KOPT-K1 (cell line): ENCODE measurements around the gene TRIO.

Experiments used
- H3K27ac ChIP-seq: fragments of 200-600 bp; sonication (generic); 2 replicates; pipeline ENCODE4 v1.5.1; 2016; ENCODE audit warnings: antibody characterized with exemption, mild to moderate bottlenecking, low read depth, low read length; ENCODE audit not compliant: poor library complexity, severe bottlenecking
- H3K36me3 ChIP-seq: fragments of 200-600 bp; sonication (generic); 2 replicates; pipeline ENCODE4 v1.5.1; 2017; ENCODE audit warnings: antibody characterized with exemption, mild to moderate bottlenecking, low read length, moderate library complexity; ENCODE audit not compliant: insufficient read depth
- H3K9me3 ChIP-seq: fragments of 200-600 bp; sonication (generic); 2 replicates; pipeline ENCODE4 v1.5.1; 2017; ENCODE audit warnings: antibody characterized with exemption, low read length, mild to moderate bottlenecking; ENCODE audit not compliant: insufficient read depth, poor library complexity, severe bottlenecking

The TRIO gene

GRCh38 chr5:14471507-14471906, 328.4 kb downstream of the TRIO start:
- Histone ChIP-seq H3K9me3 (no peaks in the 10 kb centered on the region), H3K27ac (no peak overlapping the region), H3K36me3 (no peaks in the 10 kb centered on the region)

- Histone ChIP-seq H3K27ac (no peak overlapping the region), H3K36me3 (no peaks in the 10 kb centered on the region), H3K9me3 (no peaks in the 10 kb centered on the region)
Observed at GRCh38 chr5:14472986-14473567, 329.9 kb downstream of the TRIO start.

GRCh38 chr5:14475045-14475444, 331.9 kb downstream of the TRIO start:
- Histone ChIP-seq H3K9me3 (no peaks in the 10 kb centered on the region), H3K36me3 (no peaks in the 10 kb centered on the region), H3K27ac (no peak overlapping the region)

GRCh38 chr5:14476786-14477435, 333.8 kb downstream of the TRIO start:
- Histone ChIP-seq H3K36me3 (no peaks in the 10 kb centered on the region), H3K27ac (no peak overlapping the region), H3K9me3 (no peaks in the 10 kb centered on the region)

GRCh38 chr5:14479143-14479696, 336.1 kb downstream of the TRIO start:
- H3K27ac ChIP-seq, result no peak overlapping the region
- H3K9me3 ChIP-seq, result no peaks in the 10 kb centered on the region
- no peaks in the 10 kb centered on the region for H3K36me3 ChIP-seq

- H3K9me3 ChIP-seq, result no peaks in the 10 kb centered on the region
- H3K27ac ChIP-seq, result no peak overlapping the region
- H3K36me3 ChIP-seq, result no peaks in the 10 kb centered on the region
Observed at GRCh38 chr5:14481349-14481748, 338.2 kb downstream of the TRIO start.

- H3K9me3 ChIP-seq, result no peaks in the 10 kb centered on the region
- H3K36me3 ChIP-seq, result no peaks in the 10 kb centered on the region
- H3K27ac ChIP-seq, result no peak overlapping the region
Observed at GRCh38 chr5:14482085-14482484, 338.9 kb downstream of the TRIO start.

GRCh38 chr5:14483504-14484157, 340.5 kb downstream of the TRIO start:
- Histone ChIP-seq H3K9me3 (no peaks in the 10 kb centered on the region), H3K27ac (no peak overlapping the region), H3K36me3 (no peaks in the 10 kb centered on the region)

- Histone ChIP-seq H3K27ac (no peak overlapping the region), H3K36me3 (no peaks in the 10 kb centered on the region), H3K9me3 (no peaks in the 10 kb centered on the region)
Observed at GRCh38 chr5:14486486-14486885, 343.3 kb downstream of the TRIO start.

- Histone ChIP-seq H3K36me3 (no peaks in the 10 kb centered on the region), H3K27ac (no peak overlapping the region), H3K9me3 (no peaks in the 10 kb centered on the region)
Observed at GRCh38 chr5:14486996-14487896, 344.1 kb downstream of the TRIO start.

GRCh38 chr5:14487897-14488570, 344.9 kb downstream of the TRIO start:
- H3K27ac ChIP-seq, result no peak overlapping the region
- no peaks in the 10 kb centered on the region for H3K36me3 ChIP-seq
- H3K9me3 ChIP-seq, result no peaks in the 10 kb centered on the region

GRCh38 chr5:14488709-14489108, 345.6 kb downstream of the TRIO start:
- Histone ChIP-seq H3K9me3 (no peaks in the 10 kb centered on the region), H3K36me3 (no peaks in the 10 kb centered on the region), H3K27ac (no peak overlapping the region)

- Histone ChIP-seq H3K36me3 (no peaks in the 10 kb centered on the region), H3K27ac (no peak overlapping the region), H3K9me3 (no peaks in the 10 kb centered on the region)
Observed at GRCh38 chr5:14489643-14490042, 346.5 kb downstream of the TRIO start.

GRCh38 chr5:14490309-14490711, 347.2 kb downstream of the TRIO start:
- Histone ChIP-seq H3K27ac (no peak overlapping the region), H3K9me3 (no peaks in the 10 kb centered on the region), H3K36me3 (no peaks in the 10 kb centered on the region)
